HL-60/S4 treated with phorbol 12-myristate 13-acetate at 8.2 ng/mL for 4 days and 3 days (cell line): ENCODE measurements around the gene MEIKIN.
"Not testable (repeated sequence)": the region's sequence is repeated elsewhere in the genome, so short reads cannot be mapped to it uniquely, and the experiment has no call there.

Experiments used
- in situ Hi-C: fragments of 300-500 bp; cut with MboI; formaldehyde crosslinking; loops from 2 replicates; pipeline ENCODE4 v1.15.0; 2022; ENCODE audit warnings: low sequenced_read_pairs

Gene MEIKIN

GRCh38 chr5:131778141-131778540, 167.3 kb downstream of the MEIKIN start:
- in situ Hi-C loops: not testable (repeated sequence)

GRCh38 chr5:131776450-131776849, 169.0 kb downstream of the MEIKIN start:
- in situ Hi-C loops: no loop called here

GRCh38 chr5:131774652-131775367, 170.7 kb downstream of the MEIKIN start:
- in situ Hi-C loops: no loop called here

GRCh38 chr5:131773805-131774204, 171.7 kb downstream of the MEIKIN start:
- in situ Hi-C loops: no loop called here

GRCh38 chr5:131771692-131772091, 173.8 kb downstream of the MEIKIN start:
- in situ Hi-C loops: no loop called here

- in situ Hi-C loops: no loop called here
Observed at GRCh38 chr5:131769961-131770360, 175.5 kb downstream of the MEIKIN start.

- in situ Hi-C loops: no loop called here
Observed at GRCh38 chr5:131769336-131769735, 176.1 kb downstream of the MEIKIN start.

GRCh38 chr5:131767891-131768290, 177.6 kb downstream of the MEIKIN start:
- in situ Hi-C loops: no loop called here

- in situ Hi-C loops: no loop called here
Observed at GRCh38 chr5:131766689-131767088, 178.8 kb downstream of the MEIKIN start.

GRCh38 chr5:131765261-131765660, 180.2 kb downstream of the MEIKIN start:
- in situ Hi-C loops: no loop called here

- in situ Hi-C loops: no loop called here
Observed at GRCh38 chr5:131763968-131764367, 181.5 kb downstream of the MEIKIN start.

GRCh38 chr5:131760793-131761192, 184.7 kb downstream of the MEIKIN start:
- in situ Hi-C loops: no loop called here

- in situ Hi-C loops: no loop called here
Observed at GRCh38 chr5:131759704-131760103, 185.8 kb downstream of the MEIKIN start.

- in situ Hi-C loops: no loop called here
Observed at GRCh38 chr5:131758520-131758900, 187.0 kb downstream of the MEIKIN start.

- in situ Hi-C loops: no loop called here
Observed at GRCh38 chr5:131757830-131758519, 187.5 kb downstream of the MEIKIN start.
